Colonic mucosa (tissue), 4 donors: ENCODE results near the gene AP3S2. TPM values are rescaled to one million over a fixed set of nuclear protein-coding genes. Genes with fewer than 3 reads are reported as not detected.
"Not testable (repeated sequence)": the region's sequence is repeated elsewhere in the genome, so short reads cannot be mapped to it uniquely, and the experiment has no call there.

Experiments used
- DNase-seq: peaks from one replicate; pipeline ENCODE4 v3.0.0-alpha.2; 2020
- H3K27ac ChIP-seq: fragments of 200-600 bp; one replicate; pipeline ENCODE4 v1.8.0; 2021
- H3K27me3 ChIP-seq: fragments of 200-600 bp; one replicate; pipeline ENCODE4 v1.8.0; 2021
- H3K36me3 ChIP-seq: fragments of 200-600 bp; one replicate; pipeline ENCODE4 v1.8.0; 2021
- H3K4me1 ChIP-seq: fragments of 200-600 bp; one replicate; pipeline ENCODE4 v1.8.0; 2021; ENCODE audit warnings: mild to moderate bottlenecking
- H3K4me3 ChIP-seq: fragments of 200-600 bp; one replicate; pipeline ENCODE4 v1.8.0; 2021
- H3K9ac ChIP-seq, 2 donors: one replicate each; pipeline ENCODE4 v1.7.0; 2013; ENCODE audit warnings: control low read depth in 2 of 2, low read depth in 2 of 2, low read length in 2 of 2
- H3K9me3 ChIP-seq: fragments of 200-600 bp; one replicate; pipeline ENCODE4 v1.8.0; 2021
- CTCF ChIP-seq: fragments of 200-600 bp; IDR thresholded peaks from one replicate; pipeline ENCODE4 v1.8.0; 2022; ENCODE audit warnings: antibody characterized with exemption, mild to moderate bottlenecking
- intact Hi-C: fragments of 100-400 bp; cut with DNase I; formaldehyde crosslinking; loops from one replicate; pipeline ENCODE4 v1.14.1; 2022
- total RNA-seq, 2 donors: library from RNA; stranded (reverse); fragmentation: NEBNext Ultra II Directional in 1 of 2; extraction: Animal tissue kit (Norgen Biotek cat#: 25700) in 1 of 2; gene quantifications; one replicate each; pipeline ENCODE4 v1.2.1, GENCODE V29; 2021
- donor health status: healthy.
- donor health status: DM: no; HTN: no; CAD: no.
- donor health status: DM: no; HTN: no; CAD: no.

AP3S2 gene
- total RNA-seq, 2 donors from 2014 or later, result 44.5 to 48.6 TPM

GRCh38 chr15:89898146-89898545, 4.4 kb upstream of the AP3S2 start:
- no peak overlapping the region for H3K9ac ChIP-seq
- peaks cover under 1% of the 10 kb centered on the region for H3K4me1 ChIP-seq
- no peak overlapping the region for H3K4me3 ChIP-seq
- no peaks in the 10 kb centered on the region for H3K9me3 ChIP-seq
- H3K27ac ChIP-seq, result no peak overlapping the region
- intact Hi-C loops, result no loop called here
- H3K27me3 ChIP-seq, result no peaks in the 10 kb centered on the region
- H3K36me3 ChIP-seq, result no peaks in the 10 kb centered on the region
- no peak for DNase-seq
- no peak for TF ChIP-seq CTCF

GRCh38 chr15:89893027-89893426, 767 bp downstream of the AP3S2 start:
- intact Hi-C loops, result no loop called here
- H3K27ac ChIP-seq, result peak overlapping the region; percentile 94

GRCh38 chr15:89888214-89888804, 5.5 kb downstream of the AP3S2 start:
- intact Hi-C loops, result no loop called here
- Histone ChIP-seq H3K36me3 (peaks cover 12% of the 10 kb centered on the region), H3K4me3 (no peak overlapping the region), H3K4me1 (peaks cover 4% of the 10 kb centered on the region), H3K9me3 (no peaks in the 10 kb centered on the region), H3K9ac (no peak overlapping the region), H3K27ac (no peak overlapping the region), H3K27me3 (no peaks in the 10 kb centered on the region)
- TF ChIP-seq CTCF, result peak; percentile 25
- peak; percentile 60 for DNase-seq

More at GRCh38 chr15:89893027-89893426, 767 bp downstream of the AP3S2 start:
- H3K4me3 ChIP-seq, result peak overlapping the region; percentile 79
- no peak for DNase-seq
- H3K9me3 ChIP-seq, result no peaks in the 10 kb centered on the region
- peak overlapping the region; percentile 85 to 92 for H3K9ac ChIP-seq
- peaks cover 4% of the 10 kb centered on the region for H3K4me1 ChIP-seq
- TF ChIP-seq CTCF, result no peak
- no peaks in the 10 kb centered on the region for H3K27me3 ChIP-seq
- no peaks in the 10 kb centered on the region for H3K36me3 ChIP-seq

- no peaks in the 10 kb centered on the region for H3K9me3 ChIP-seq
- DNase-seq, result no peak
- no peak for TF ChIP-seq CTCF
- H3K4me3 ChIP-seq, result no peak overlapping the region
- H3K27ac ChIP-seq, result no peak overlapping the region
- H3K4me1 ChIP-seq, result no peaks in the 10 kb centered on the region
- no peaks in the 10 kb centered on the region for H3K27me3 ChIP-seq
- intact Hi-C loops, result no loop called here
- no peak overlapping the region for H3K9ac ChIP-seq
- peaks cover 12% of the 10 kb centered on the region for H3K36me3 ChIP-seq
Observed at GRCh38 chr15:89885611-89886010, 8.2 kb downstream of the AP3S2 start.

GRCh38 chr15:89885179-89885578, 8.6 kb downstream of the AP3S2 start:
- H3K27ac ChIP-seq, DNase-seq, H3K4me3 ChIP-seq, intact Hi-C loops, H3K9me3 ChIP-seq, H3K27me3 ChIP-seq, H3K4me1 ChIP-seq, H3K9ac ChIP-seq: not testable (repeated sequence)
- peaks cover 12% of the 10 kb centered on the region for H3K36me3 ChIP-seq

- peaks cover 12% of the 10 kb centered on the region for H3K36me3 ChIP-seq
- no peaks in the 10 kb centered on the region for H3K4me1 ChIP-seq
- DNase-seq, result no peak
- no peaks in the 10 kb centered on the region for H3K27me3 ChIP-seq
- intact Hi-C loops, result no loop called here
- H3K27ac ChIP-seq, result no peak overlapping the region
- H3K4me3 ChIP-seq, result no peak overlapping the region
- H3K9ac ChIP-seq, result no peak overlapping the region
- TF ChIP-seq CTCF, result no peak
- no peaks in the 10 kb centered on the region for H3K9me3 ChIP-seq
Observed at GRCh38 chr15:89883518-89883917, 10.3 kb downstream of the AP3S2 start.
